Measurements from ENCODE around the gene MAB21L3.
"Not testable (repeated sequence)": the region's sequence is repeated elsewhere in the genome, so short reads cannot be mapped to it uniquely, and the experiment has no call there.

MAB21L3 gene

GRCh38 chr1:116133696-116134475 is 22.7 kb downstream of the MAB21L3 start:
- no peak overlapping the region for H3K4me3 ChIP-seq (ENCODE audit: low read depth, low read length)
- TF ChIP-seq, protein P1, sequence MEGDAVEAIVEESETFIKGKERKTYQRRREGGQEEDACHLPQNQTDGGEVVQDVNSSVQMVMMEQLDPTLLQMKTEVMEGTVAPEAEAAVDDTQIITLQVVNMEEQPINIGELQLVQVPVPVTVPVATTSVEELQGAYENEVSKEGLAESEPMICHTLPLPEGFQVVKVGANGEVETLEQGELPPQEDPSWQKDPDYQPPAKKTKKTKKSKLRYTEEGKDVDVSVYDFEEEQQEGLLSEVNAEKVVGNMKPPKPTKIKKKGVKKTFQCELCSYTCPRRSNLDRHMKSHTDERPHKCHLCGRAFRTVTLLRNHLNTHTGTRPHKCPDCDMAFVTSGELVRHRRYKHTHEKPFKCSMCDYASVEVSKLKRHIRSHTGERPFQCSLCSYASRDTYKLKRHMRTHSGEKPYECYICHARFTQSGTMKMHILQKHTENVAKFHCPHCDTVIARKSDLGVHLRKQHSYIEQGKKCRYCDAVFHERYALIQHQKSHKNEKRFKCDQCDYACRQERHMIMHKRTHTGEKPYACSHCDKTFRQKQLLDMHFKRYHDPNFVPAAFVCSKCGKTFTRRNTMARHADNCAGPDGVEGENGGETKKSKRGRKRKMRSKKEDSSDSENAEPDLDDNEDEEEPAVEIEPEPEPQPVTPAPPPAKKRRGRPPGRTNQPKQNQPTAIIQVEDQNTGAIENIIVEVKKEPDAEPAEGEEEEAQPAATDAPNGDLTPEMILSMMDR (IDR thresholded peaks at IDR 0.05; ENCODE audit: low read depth, low read length): 0 out of 2 replicates have a peak, but pooled peaks have one; percentile 2

DNA sequence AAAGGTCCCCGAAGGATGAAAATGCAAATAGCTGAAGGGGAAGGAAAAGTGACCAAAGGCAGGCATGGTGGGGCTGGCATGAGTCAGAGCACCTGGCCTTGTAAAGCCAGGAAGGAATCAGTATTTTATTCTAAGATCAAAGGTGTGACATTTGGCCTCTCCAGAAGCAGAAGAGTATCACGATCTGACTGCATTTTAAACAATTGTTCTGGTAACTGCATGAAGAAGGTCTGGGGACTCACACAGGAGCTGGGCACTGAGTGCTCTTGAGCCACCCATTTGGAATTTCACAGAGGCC is 23.2 kb downstream of the MAB21L3 start:
- TF ChIP-seq, protein P1 (IDR thresholded peaks at IDR 0.05; ENCODE audit: low read depth, low read length): 0 out of 2 replicates have a peak, but pooled peaks have one; percentile 2
- no peak overlapping the region for H3K4me3 ChIP-seq (ENCODE audit: low read depth, low read length)

GRCh38 chr1:116138277-116138792 is 27.1 kb downstream of the MAB21L3 start:
- no peak overlapping the region for H3K4me3 ChIP-seq (ENCODE audit: low read depth, low read length)
- TF ChIP-seq, protein P1 (IDR thresholded peaks at IDR 0.05; ENCODE audit: low read depth, low read length): no peak

- H3K4me3 ChIP-seq (ENCODE audit: low read depth, low read length): no peak overlapping the region
- TF ChIP-seq, protein P1 (IDR thresholded peaks at IDR 0.05; ENCODE audit: low read depth, low read length): no peak
Observed at GRCh38 chr1:116139592-116140134, 28.5 kb downstream of the MAB21L3 start.

DNA sequence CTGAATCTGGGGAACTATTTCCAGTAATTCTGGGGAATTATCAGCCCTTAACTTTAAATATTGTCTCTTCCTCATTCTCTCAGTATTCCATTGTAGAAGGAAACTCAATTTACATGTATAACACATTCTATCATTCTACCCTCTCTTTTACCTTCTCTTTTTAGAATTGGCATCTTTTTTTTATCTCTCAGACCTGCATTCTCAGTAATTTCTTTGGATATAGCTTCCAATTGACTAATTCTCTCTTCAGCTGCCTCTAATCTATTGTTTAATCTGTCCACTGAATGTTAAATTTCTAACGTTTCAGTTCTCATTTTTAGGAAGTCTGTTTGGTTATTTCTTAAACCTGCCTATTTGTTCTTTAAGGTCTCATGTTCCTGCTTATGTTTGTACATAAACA is 33.0 kb downstream of the MAB21L3 start:
- H3K4me3 ChIP-seq (ENCODE audit: low read depth, low read length): no peak overlapping the region
- TF ChIP-seq, protein P1 (IDR thresholded peaks at IDR 0.05; ENCODE audit: low read depth, low read length): no peak

DNA sequence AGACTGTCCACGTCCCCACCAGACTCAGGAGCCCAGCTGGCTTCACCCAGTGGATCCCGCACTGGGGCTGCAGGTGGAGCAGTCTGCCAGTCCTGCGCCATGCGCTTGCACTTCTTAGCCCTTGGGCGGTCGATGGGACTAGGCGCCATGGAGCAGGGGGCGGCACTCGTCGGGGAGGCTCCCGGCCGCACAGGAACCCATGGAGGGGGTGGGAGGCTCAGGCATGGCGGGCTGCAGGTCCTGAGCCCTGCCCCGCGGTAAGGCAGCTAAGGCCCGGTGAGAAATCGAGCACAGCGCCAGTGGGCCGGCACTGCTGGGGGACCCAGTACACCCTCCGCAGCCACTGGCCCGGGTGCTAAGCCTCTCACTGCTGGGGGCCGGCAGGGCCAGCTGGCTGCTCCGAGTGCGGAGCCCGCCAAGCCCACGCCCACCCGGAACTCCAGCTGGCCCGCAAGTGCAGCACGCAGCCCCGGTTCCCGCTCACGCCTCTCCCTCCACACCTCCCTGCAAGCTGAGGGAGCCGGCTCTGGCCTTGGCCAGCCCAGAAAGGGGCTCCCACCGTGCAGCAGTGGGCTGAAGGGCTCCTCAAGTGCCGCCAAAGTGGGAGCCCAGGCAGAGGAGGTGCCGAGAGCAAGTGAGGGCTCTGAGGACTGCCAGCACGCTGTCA is 35.4 kb downstream of the MAB21L3 start:
- H3K4me3 ChIP-seq (ENCODE audit: low read depth, low read length): not testable (repeated sequence)

GRCh38 chr1:116147114-116147510 is 35.9 kb downstream of the MAB21L3 start:
- TF ChIP-seq, protein P1 (IDR thresholded peaks at IDR 0.05; ENCODE audit: low read depth, low read length): no peak
- H3K4me3 ChIP-seq (ENCODE audit: low read depth, low read length): no peak overlapping the region

Data from WI38 (cell line).